Head of caudate nucleus (tissue), 42 donors: ENCODE data around the gene TRMT61A.
A peak's percentile ranks its signal among the peaks of the same experiment; 100 is the strongest.
"Not testable (repeated sequence)": the region's sequence is repeated elsewhere in the genome, so short reads cannot be mapped to it uniquely, and the experiment has no call there.

Experiments
- DNase-seq, 42 donors: peaks; one replicate each; pipeline versions ENCODE4 v3.0.0 to v3.0.0-alpha.2; 2020 to 2021; ENCODE audit warnings: mixed read lengths in 7 of 42
- intact Hi-C: fragments of 100-400 bp; cut with DNase I; formaldehyde crosslinking; loops from one replicate; pipeline ENCODE4 v1.15.0; 2022

The TRMT61A gene

GRCh38 chr14:103504991-103505565, 23.9 kb upstream of the TRMT61A start:
- peak in 7 of 42 donors; percentile 5 to 40 (median 23) for DNase-seq
- intact Hi-C loops, result no loop called here

DNA sequence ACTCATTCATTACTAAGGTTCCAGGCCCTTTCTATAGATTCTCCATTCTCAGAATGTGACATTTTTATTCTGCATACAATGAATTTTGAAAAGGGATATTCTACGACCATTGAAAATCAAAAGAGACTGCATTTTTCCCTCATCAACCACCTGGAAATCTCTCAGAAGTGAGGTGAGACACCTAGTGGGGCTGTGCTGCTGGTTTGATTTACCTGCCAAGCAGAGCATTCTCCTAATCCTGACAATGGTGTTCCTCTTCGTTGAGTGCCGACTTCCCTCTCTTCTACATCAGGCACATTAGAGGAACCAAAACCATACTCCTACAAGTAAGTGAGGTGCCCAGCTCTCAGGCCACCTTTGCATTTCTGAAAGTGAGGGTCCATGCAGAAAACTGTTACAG, 21.2 kb upstream of the TRMT61A start:
- DNase-seq, result peak in 13 of 42 donors; percentile 16 to 76 (median 48)
- intact Hi-C loops, result no loop called here

- intact Hi-C loops, result no loop called here
- DNase-seq, result peak in 3 of 42 donors; percentile 3 to 29 (median 4)
These were observed 20.3 kb upstream of the TRMT61A start for GRCh38 chr14:103508521-103509329.

DNA sequence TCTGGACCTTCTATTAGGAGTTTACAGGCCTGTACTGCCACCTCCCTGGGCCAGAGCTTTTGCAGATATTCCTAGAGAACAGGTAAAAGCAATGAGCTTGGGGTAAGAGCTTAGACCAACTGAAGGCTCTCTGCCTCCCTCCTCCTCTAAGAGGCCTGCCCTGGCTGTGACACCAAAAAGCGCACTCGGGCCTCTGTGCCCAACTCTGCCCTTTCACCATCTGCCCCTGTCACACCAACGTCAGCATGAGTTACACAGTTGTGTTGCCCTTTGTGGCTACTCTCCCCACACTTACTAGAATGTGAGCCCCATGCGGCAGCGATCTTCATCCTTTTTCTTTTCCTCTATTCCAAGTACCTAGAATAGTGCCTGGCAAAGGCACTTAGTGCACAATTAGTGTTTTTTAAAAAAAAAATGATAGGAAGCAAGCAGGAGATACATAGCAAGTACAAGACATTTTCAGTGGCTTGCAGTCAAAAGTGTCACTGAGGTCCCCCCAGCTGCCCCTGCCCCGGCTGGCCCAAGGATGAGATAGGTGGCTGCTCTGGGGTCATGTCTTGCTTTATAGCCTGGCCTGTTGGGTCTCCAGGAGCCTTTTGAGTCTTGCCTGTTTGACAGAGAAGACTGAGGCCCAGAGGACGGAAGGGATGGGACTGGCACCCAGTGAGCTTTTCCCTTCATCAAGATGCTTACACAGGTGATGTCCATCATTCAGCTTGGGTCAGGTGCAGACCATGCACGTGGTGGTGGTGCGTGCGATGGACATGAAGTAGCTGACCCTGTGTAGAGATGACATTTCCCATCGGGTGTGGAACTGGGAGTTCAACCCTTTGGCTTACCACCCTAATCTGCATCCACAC, 18.9 kb upstream of the TRMT61A start:
- intact Hi-C loops, result no loop called here
- DNase-seq, result peak in 3 of 42 donors; percentile 7 to 19 (median 15)

GRCh38 chr14:103510724-103511693, 18.0 kb upstream of the TRMT61A start:
- intact Hi-C loops, result no loop called here
- DNase-seq, result peak in 34 of 42 donors; percentile 38 to 88 (median 70)

- intact Hi-C loops, result not testable (repeated sequence)
- DNase-seq, result peak in 7 of 42 donors; percentile 7 to 24 (median 17)
These were observed 16.8 kb upstream of the TRMT61A start for GRCh38 chr14:103512180-103512579.

- intact Hi-C loops, result no loop called here
These were observed 16.0 kb upstream of the TRMT61A start for GRCh38 chr14:103512701-103513611.

GRCh38 chr14:103514596-103515421, 14.2 kb upstream of the TRMT61A start:
- peak in 8 of 42 donors; percentile 5 to 27 (median 16) for DNase-seq
- intact Hi-C loops, result no loop called here

More at GRCh38 chr14:103512701-103513611, 16.0 kb upstream of the TRMT61A start:
- DNase-seq, result peak; percentile 48 to 94 (median 78)

DNA sequence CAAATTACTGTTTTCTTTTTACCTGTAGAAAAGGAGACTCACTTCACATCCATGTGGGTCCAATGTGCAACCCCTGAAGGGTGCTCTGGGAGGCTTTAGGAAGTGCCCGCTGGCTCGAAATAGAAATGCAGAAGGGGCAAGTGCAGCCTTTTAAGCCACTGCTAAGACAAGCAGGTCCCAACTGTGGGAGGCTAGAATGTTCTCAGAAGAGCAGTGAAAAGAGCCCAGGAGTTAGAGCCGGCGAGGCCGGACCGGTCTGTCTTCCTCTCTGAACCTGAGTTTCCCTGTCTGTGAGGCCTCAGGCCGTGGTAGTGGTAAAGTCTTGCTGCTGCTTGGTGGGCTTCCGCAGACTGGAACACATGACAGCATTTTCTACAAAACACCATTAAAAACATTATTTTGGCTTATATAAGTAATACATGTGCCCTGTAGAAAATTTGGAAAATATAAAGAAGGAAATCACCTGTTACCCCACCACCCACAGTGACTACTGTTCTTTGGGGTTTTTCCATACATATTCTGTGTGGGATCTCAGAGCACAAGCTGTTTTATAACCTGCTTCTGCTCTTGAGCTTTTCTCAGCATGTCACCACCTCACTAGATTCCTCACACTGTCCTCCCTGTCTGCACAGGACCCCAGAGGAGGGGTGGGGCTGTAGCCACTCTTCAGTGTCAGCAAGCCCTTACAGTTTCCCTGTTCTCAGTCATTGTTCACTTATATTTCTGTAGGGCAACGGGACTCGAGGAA, 12.4 kb upstream of the TRMT61A start:
- intact Hi-C loops, result no loop called here
- peak in 7 of 42 donors; percentile 17 to 66 (median 30) for DNase-seq

DNA sequence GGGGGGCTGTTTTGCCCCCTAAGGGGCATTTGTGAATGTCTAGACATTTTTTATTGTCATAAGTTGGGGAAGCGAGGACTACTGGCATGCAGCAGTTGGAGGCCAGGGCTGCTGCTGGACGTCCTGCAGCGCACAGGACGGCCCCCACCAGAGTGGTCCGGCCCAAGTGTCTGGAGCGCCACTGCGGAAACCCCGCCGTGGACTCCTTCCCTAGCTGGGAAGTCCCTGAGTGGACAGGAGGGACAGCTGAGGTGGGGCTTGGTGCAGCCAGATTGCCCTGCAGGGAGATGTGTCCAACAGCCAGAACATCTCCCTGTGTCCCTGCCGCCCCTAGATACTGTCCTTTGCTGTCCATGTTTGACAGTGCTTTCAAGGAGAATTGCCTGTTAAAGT, 11.8 kb upstream of the TRMT61A start:
- intact Hi-C loops, result no loop called here
- DNase-seq, result peak in 1 of 42 donors; percentile 29

DNA sequence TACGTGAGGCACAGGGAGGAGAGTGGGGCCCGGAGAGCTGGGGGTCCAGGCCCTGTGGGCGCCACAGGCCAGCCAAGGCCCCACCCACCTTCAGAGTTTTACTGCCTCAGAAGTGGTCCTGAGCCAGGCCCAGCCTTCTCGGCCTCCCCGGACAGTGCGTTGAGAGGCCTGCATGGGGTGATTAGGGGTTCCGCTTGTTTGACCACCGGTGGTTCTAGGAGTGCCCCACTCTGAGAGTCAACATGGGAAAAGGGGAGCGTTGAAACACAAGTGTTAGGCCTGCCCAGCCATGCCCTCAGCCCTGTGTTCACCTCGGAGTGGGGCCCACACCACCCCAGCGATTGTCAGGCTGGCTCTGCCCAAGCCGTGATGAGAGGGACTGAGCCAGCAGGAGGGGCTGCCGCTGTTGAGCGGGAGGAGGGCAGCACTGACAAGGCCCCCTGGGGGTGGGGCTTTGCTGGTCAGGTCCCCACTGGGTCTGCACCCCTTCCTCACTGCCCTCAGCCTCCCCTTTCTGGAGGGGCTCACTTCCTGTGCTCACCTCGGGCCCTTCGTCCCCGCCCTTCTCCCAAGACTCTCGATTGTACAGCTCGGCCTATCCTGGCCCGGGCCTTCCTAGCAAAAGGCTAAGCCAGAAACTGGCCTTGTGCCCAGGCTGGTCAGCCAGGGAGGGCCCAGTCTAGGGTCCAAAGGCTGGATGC, 11.1 kb upstream of the TRMT61A start:
- peak in 2 of 42 donors; percentile 34 to 54 for DNase-seq
- intact Hi-C loops, result loop anchor here (2.0 kb wide), 1 partner anchor 27 kb away; no protein-coding TSS in a partner anchor

DNA sequence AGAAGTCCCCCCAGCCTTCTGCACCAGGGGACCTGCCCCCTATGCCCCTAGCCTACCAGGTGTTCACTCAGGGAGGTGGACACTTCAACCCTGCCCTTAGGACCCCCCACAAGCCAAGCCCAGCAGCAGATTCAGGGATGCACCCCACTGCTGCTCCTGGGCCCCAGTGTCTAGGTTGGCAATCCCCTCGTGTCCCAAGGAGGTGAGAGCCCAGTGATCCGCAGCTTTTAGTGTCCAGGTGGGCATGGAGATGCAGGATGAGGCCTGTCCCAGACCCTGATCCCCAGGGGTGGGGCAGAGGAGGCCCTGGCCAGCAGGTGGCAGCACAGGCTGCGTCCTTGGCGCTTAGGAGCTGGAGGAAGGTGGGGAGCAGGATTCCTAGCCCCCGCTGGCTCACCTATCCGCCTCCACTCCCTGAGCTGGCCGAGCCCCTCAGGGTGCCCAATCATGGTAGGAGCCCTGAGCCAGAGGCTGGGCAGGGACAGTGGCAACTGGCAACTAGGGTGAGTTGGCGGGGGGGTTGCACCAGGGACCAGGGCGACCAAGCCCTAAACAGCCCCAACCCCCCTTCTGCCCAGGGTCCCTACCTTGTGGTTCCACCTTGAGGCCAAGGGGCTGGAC, 10.5 kb upstream of the TRMT61A start:
- DNase-seq, result peak in 41 of 42 donors; percentile 67 to 91 (median 82)
- intact Hi-C loops, result loop anchor here (2.0 kb wide), 1 partner anchor 26 kb away; no protein-coding TSS in a partner anchor

DNA sequence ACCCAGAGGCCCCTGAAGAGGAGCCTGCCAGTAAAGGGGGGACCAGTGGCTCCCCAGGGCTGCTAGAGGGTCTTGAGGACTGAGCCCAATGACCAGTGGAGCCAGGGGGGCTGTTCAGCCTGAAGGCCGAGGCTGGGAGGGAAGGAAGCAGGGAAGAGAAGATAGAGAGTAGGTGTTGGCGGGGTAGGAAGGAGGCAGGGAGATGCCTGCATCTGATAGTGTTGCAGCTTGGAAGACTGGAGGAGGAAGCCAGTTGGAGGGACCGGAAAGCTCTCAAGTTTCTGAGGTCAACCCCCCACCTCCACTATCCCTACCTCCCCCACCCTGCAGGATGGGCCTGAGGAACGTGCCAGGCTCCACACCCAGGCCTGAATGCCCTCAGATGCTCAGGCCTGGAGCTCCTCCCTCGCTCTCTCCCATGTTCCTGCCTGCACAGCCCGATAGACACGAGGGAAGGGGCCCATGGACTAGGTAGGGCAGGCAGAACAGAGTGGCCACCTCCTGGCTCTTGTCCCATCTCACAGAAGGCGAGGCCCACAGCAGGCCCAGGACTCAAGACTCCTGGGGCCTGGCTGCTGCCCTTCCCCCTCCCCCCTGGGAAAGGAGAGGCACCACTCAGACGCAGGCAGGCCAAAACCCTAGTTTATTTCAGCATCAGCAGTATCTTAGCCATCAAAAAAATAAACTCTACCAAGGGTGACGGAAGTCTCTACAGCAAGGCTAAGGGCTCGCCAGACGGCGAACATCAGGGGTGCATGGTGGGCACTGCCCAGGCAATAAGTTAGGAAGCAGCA, 9.8 kb upstream of the TRMT61A start:
- DNase-seq, result peak in 9 of 42 donors; percentile 21 to 67 (median 46)
- intact Hi-C loops, result loop anchor here (2.0 kb wide), 1 partner anchor 26 kb away; no protein-coding TSS in a partner anchor
